A549 (cell line): Measurements from ENCODE around the gene SLC25A30. TPM values are rescaled to one million over a fixed set of nuclear protein-coding genes. Genes with fewer than 3 reads are reported as not detected.
"Not testable (repeated sequence)": the region's sequence is repeated elsewhere in the genome, so short reads cannot be mapped to it uniquely, and the experiment has no call there.

Experiments
- ATAC-seq, 2 experiments: fragments of 200-7000 bp in 1 of 2; fragments of >200 bp in 1 of 2; cut with Nextera tagmentation in 1 of 2; cut with Tn5 transposase in 1 of 2; 3 replicates each; pipeline versions ENCODE4 v1.8.0 to v1.9.1; 2018 to 2020; ENCODE audit warnings: mild to moderate bottlenecking in 1 of 2, moderate library complexity in 1 of 2
- CTCF ChIA-PET: fragments of 300-600 bp; sonication (Branson Sonifier 250); formaldehyde crosslinking; extraction: SDS; loops from one replicate; lab custom pipeline; 2021; ENCODE audit warnings: antibody characterized with exemption, inconsistent platforms; lab: Yijun Ruan, JAX
- POLR2A ChIA-PET: fragments of 350-600 bp; formaldehyde crosslinking; extraction: SDS; loops from one replicate; lab custom pipeline; 2021; ENCODE audit warnings: antibody characterized with exemption, inconsistent platforms; lab: Yijun Ruan, JAX
- DNase-seq, 2 experiments: peaks; one replicate each; pipeline versions ENCODE4 v3.0.0 to v3.0.0-alpha.2; 2011 to 2016; ENCODE audit warnings: low read depth in 1 of 2, low spot score in 1 of 2
- FAIRE-seq: peaks from 2 replicates; lab custom pipeline; 2011; peaks lifted over from hg19 to GRCh38; lab: Jason Lieb, UNC
- H3K27ac ChIP-seq, 2 experiments: fragments of >200 bp; sonication (Bioruptor Twin); formaldehyde crosslinking; 3 replicates each; pipeline ENCODE4 v1.5.1; 2016 to 2017
- H3K4me1 ChIP-seq: fragments of >200 bp; sonication (Bioruptor Twin); formaldehyde crosslinking; 3 replicates; pipeline ENCODE4 v1.6.1; 2016
- H3K4me2 ChIP-seq: fragments of >200 bp; sonication (Bioruptor Twin); formaldehyde crosslinking; 3 replicates; pipeline ENCODE4 v1.6.1; 2016
- H3K4me3 ChIP-seq: fragments of >200 bp; sonication (Bioruptor Twin); formaldehyde crosslinking; 3 replicates; pipeline ENCODE4 v1.5.1; 2016
- H3K9me3 ChIP-seq: fragments of >200 bp; sonication (Bioruptor Twin); formaldehyde crosslinking; 3 replicates; pipeline ENCODE4 v1.6.1; 2016
- BHLHE40 ChIP-seq: IDR thresholded peaks from 2 replicates; pipeline ENCODE4 v1.6.1; 2012; ENCODE audit warnings: low read depth, low read length, inconsistent platforms
- CBX8 ChIP-seq: fragments of 200-600 bp; sonication (generic); IDR thresholded peaks from 2 replicates; pipeline ENCODE4 v1.6.1; 2016
- CEBPB ChIP-seq, 2 experiments: fragments of >200 bp in 1 of 2; sonication (Bioruptor Twin) in 1 of 2; formaldehyde crosslinking in 1 of 2; IDR thresholded peaks; 2 replicates each; pipeline ENCODE4 v1.6.1; 2012 to 2016
- CHD4 ChIP-seq: fragments of 200-600 bp; sonication (generic); IDR thresholded peaks from 2 replicates; pipeline ENCODE4 v1.6.1; 2016; ENCODE audit warnings: antibody characterized with exemption, mild to moderate bottlenecking, borderline replicate concordance
- FOSB ChIP-seq: fragments of 250-450 bp; sonication (Bioruptor Pico); IDR thresholded peaks from 2 replicates; pipeline ENCODE4 v1.5.0; 2020; ENCODE audit warnings: mild to moderate bottlenecking, moderate library complexity
- FOXS1 ChIP-seq: fragments of 250-450 bp; sonication (Bioruptor Pico); IDR thresholded peaks from 2 replicates; pipeline ENCODE4 v1.5.0; 2020; ENCODE audit warnings: mild to moderate bottlenecking, moderate library complexity
- GATA3 ChIP-seq: IDR thresholded peaks from 2 replicates; pipeline ENCODE4 v1.6.1; 2012; ENCODE audit warnings: borderline replicate concordance
- HMGXB4 ChIP-seq: fragments of 250-450 bp; sonication (Bioruptor Pico); IDR thresholded peaks from 2 replicates; pipeline ENCODE4 v1.5.0; 2021; ENCODE audit warnings: mild to moderate bottlenecking, moderate library complexity, borderline replicate concordance
- HOXB5 ChIP-seq: fragments of 250-450 bp; sonication (Bioruptor Pico); IDR thresholded peaks from 2 replicates; pipeline ENCODE4 v1.5.0; 2020; ENCODE audit warnings: mild to moderate bottlenecking, moderate library complexity
- JUN ChIP-seq, 2 experiments: fragments of >200 bp; sonication (Bioruptor Twin); formaldehyde crosslinking; IDR thresholded peaks; 2 replicates in 1 of 2; 3 replicates in 1 of 2; pipeline ENCODE4 v1.6.1; 2016 to 2017
- KDM5A ChIP-seq: fragments of 200-600 bp; sonication (generic); IDR thresholded peaks from 2 replicates; pipeline ENCODE4 v1.6.1; 2016; ENCODE audit warnings: antibody characterized with exemption, mild to moderate bottlenecking
- MAFK ChIP-seq: fragments of 450-650 bp; IDR thresholded peaks from 2 replicates; pipeline ENCODE4 v1.6.1; 2014; ENCODE audit not compliant: partially characterized antibody
- NFE2L2 ChIP-seq: fragments of 150-350 bp; conservative IDR thresholded peaks from 2 replicates; pipeline ENCODE4 v1.6.1; 2014; ENCODE audit warnings: low read length
- PBX3 ChIP-seq: IDR thresholded peaks from 2 replicates; pipeline ENCODE4 v1.6.1; 2012
- POLR2A ChIP-seq: IDR thresholded peaks from 2 replicates; pipeline ENCODE4 v1.6.1; 2012; ENCODE audit warnings: mild to moderate bottlenecking, low read length
- RAD21 ChIP-seq, 2 experiments: fragments of >200 bp in 1 of 2; sonication (Bioruptor Twin) in 1 of 2; formaldehyde crosslinking in 1 of 2; IDR thresholded peaks in 1 of 2; conservative IDR thresholded peaks in 1 of 2; 2 replicates in 1 of 2; 3 replicates in 1 of 2; pipeline ENCODE4 v1.6.1; 2012 to 2018; ENCODE audit warnings: inconsistent platforms in 1 of 2
- RARB ChIP-seq: fragments of 250-450 bp; sonication (Bioruptor Pico); IDR thresholded peaks from 2 replicates; pipeline ENCODE4 v1.8.0; 2021; ENCODE audit warnings: mild to moderate bottlenecking, moderate library complexity
- SMC3 ChIP-seq: fragments of >200 bp; sonication (Bioruptor Twin); formaldehyde crosslinking; IDR thresholded peaks from 3 replicates; pipeline ENCODE4 v1.6.1; 2018; ENCODE audit warnings: inconsistent platforms
- SREBF2 ChIP-seq: fragments of 450-650 bp; IDR thresholded peaks from 2 replicates; pipeline ENCODE4 v1.6.1; 2014; ENCODE audit warnings: mild to moderate bottlenecking, moderate library complexity
- TFCP2L1 ChIP-seq: fragments of 250-450 bp; sonication (Bioruptor Pico); IDR thresholded peaks from 2 replicates; pipeline ENCODE4 v1.5.0; 2021; ENCODE audit warnings: mild to moderate bottlenecking
- TP53 ChIP-seq: fragments of 250-450 bp; sonication (Bioruptor Pico); IDR thresholded peaks from 2 replicates; pipeline ENCODE4 v1.5.0; 2021; ENCODE audit warnings: mild to moderate bottlenecking, moderate library complexity
- ZSCAN20 ChIP-seq: fragments of 250-450 bp; sonication (Bioruptor Pico); IDR thresholded peaks from 2 replicates; pipeline ENCODE4 v1.8.0; 2022; ENCODE audit warnings: mild to moderate bottlenecking, moderate library complexity
- WGBS: methylation state at CpG from one replicate; pipeline ENCODE4 v1.1.6; 2017; ENCODE audit errors: missing lambda C conversion rate; 5-methylcytosine and 5-hydroxymethylcytosine counted together
- polyA plus RNA-seq, 4 experiments: library from polyadenylated mRNA; depleted of rRNA in 3 of 4; stranded (reverse); fragments of >200 nt; fragmentation: RNase III in 1 of 4; extraction: RNeasy Plus Mini Kit Qiagen cat#74134 plus additional on column Dnase treatment in 1 of 4; gene quantifications; 2 replicates in 3 of 4; 3 replicates in 1 of 4; pipeline ENCODE4 v1.2.3, GENCODE V29; 2011 to 2017
- TF ChIP-seq, protein P1 (sequence below): fragments of >200 bp; sonication (Bioruptor Twin); formaldehyde crosslinking; IDR thresholded peaks from 3 replicates; pipeline ENCODE4 v1.5.1; 2016
- TF ChIP-seq, protein P2 (sequence below): fragments of 450-650 bp; IDR thresholded peaks from 2 replicates; pipeline ENCODE4 v1.6.1; 2014; ENCODE audit warnings: antibody characterized with exemption
- TF ChIP-seq, protein P3 (sequence below): fragments of 150-350 bp; IDR thresholded peaks from 2 replicates; pipeline ENCODE4 v1.6.1; 2014; ENCODE audit warnings: low read depth, mild to moderate bottlenecking, low read length

Gene SLC25A30
- polyA plus RNA-seq, 2 of the 4 experiments (the other 2 are of a cell fraction), result 10.1 to 12.7 TPM

DNA sequence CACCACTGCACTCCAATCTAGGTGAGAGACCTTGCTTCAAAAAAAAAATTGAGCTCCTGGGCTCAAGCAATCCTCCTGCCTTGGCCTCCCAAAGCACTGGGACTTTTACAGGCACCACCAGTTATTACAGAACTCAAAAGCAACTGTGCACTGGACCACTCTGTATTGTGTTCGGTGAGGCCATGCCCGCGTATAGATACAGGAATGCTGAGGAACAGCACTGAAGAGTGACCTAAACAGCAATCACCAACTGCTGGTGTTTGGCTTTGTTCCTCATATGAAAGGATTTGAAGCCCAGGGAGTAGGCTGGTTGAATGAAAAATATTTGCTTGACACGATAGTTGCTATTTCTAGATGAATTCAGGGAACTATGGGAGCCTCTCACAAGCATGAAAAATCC lies 29.5 kb downstream of the SLC25A30 start (continued):
- TF ChIP-seq HMGXB4 (no peak), FOSB (CRISPR knock-in tag) (no peak), PBX3 (no peak), TP53 (CRISPR knock-in tag) (no peak), ZSCAN20 (CRISPR knock-in tag) (no peak), FOXS1 (CRISPR knock-in tag) (no peak), CEBPB (IDR thresholded peaks at IDR 0.05) (no peak), POLR2A (no peak), SREBF2 (no peak), GATA3 (no peak)
- TF ChIP-seq, protein P1, sequence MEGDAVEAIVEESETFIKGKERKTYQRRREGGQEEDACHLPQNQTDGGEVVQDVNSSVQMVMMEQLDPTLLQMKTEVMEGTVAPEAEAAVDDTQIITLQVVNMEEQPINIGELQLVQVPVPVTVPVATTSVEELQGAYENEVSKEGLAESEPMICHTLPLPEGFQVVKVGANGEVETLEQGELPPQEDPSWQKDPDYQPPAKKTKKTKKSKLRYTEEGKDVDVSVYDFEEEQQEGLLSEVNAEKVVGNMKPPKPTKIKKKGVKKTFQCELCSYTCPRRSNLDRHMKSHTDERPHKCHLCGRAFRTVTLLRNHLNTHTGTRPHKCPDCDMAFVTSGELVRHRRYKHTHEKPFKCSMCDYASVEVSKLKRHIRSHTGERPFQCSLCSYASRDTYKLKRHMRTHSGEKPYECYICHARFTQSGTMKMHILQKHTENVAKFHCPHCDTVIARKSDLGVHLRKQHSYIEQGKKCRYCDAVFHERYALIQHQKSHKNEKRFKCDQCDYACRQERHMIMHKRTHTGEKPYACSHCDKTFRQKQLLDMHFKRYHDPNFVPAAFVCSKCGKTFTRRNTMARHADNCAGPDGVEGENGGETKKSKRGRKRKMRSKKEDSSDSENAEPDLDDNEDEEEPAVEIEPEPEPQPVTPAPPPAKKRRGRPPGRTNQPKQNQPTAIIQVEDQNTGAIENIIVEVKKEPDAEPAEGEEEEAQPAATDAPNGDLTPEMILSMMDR, result no peak
- TF ChIP-seq, protein P2, sequence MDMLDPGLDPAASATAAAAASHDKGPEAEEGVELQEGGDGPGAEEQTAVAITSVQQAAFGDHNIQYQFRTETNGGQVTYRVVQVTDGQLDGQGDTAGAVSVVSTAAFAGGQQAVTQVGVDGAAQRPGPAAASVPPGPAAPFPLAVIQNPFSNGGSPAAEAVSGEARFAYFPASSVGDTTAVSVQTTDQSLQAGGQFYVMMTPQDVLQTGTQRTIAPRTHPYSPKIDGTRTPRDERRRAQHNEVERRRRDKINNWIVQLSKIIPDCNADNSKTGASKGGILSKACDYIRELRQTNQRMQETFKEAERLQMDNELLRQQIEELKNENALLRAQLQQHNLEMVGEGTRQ, result no peak

DNA sequence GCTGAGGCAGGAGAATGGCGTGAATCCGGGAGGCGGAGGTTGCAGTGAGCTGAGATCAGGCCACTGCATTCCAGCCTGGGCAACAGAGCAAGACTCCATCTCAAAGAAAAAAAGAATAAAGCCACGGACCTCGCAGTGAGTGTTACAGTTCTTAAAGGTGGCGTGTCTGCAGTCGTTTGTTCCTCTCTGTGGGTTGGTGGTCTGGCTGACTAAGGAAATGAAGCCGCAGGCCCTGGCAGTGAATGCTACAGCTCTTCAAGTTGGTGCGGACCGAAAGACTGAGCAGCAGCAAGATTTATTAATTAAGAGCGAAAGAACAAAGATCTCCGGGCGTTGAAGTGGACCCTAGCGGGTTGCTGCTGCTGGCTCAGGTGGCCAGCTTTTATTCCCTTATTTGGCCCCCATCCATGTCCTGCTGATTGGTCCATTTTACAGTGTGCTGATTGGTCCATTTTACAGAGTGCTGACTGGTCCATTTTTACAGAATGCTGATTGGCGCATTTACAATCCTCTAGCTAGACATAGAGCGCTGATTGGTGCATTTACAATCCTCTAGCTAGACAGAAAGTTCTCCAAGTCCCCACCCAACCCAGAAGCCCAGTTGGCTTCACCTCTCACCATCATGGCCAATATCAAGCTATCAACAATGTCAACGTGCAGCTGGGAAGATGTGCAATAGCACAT lies 31.1 kb downstream of the SLC25A30 start:
- CTCF ChIA-PET, result interaction anchor here (1.3 to 4.5 kb wide), 4 partner anchors 7 to 21 kb away, joined by 3 to 42 read pairs (median 8); no protein-coding TSS in a partner anchor
- DNase-seq, H3K4me1 ChIP-seq, H3K27ac ChIP-seq, H3K9me3 ChIP-seq, ATAC-seq, FAIRE-seq, H3K4me2 ChIP-seq, H3K4me3 ChIP-seq, POLR2A ChIA-PET: not testable (repeated sequence)
- WGBS, result 91% methylated on average over 17 of the region's 17 CpGs
- TF ChIP-seq MAFK, result peak; percentile 62

- DNase-seq (no peak), ATAC-seq (no peak), FAIRE-seq (no peak)
- no peaks in the 10 kb centered on the region for H3K9me3 ChIP-seq
- POLR2A ChIA-PET, result no interaction called here
- no peak overlapping the region for H3K4me3 ChIP-seq
- no peak for TF ChIP-seq TP53 (CRISPR knock-in tag)
- no peak for TF ChIP-seq CHD4
- no peak for TF ChIP-seq KDM5A
- TF ChIP-seq BHLHE40, result no peak
- no peak for TF ChIP-seq GATA3
- TF ChIP-seq JUN (IDR thresholded peaks at IDR 0.05), result no peak
- TF ChIP-seq HOXB5 (CRISPR knock-in tag), result no peak
- TF ChIP-seq NFE2L2, result no peak
- no peak for TF ChIP-seq POLR2A
- no peak for TF ChIP-seq SMC3
- TF ChIP-seq CBX8, result no peak
- TF ChIP-seq TFCP2L1 (CRISPR knock-in tag), result no peak
- no peak for TF ChIP-seq RAD21 (conservative IDR thresholded peaks at IDR 0.05 in 1 of 2, IDR thresholded peaks at IDR 0.05 in 1 of 2)
- TF ChIP-seq RARB (CRISPR knock-in tag), result no peak
- TF ChIP-seq, protein P2, result no peak
- TF ChIP-seq, protein P3, sequence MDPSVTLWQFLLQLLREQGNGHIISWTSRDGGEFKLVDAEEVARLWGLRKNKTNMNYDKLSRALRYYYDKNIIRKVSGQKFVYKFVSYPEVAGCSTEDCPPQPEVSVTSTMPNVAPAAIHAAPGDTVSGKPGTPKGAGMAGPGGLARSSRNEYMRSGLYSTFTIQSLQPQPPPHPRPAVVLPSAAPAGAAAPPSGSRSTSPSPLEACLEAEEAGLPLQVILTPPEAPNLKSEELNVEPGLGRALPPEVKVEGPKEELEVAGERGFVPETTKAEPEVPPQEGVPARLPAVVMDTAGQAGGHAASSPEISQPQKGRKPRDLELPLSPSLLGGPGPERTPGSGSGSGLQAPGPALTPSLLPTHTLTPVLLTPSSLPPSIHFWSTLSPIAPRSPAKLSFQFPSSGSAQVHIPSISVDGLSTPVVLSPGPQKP, result no peak
- no peak for TF ChIP-seq CEBPB (IDR thresholded peaks at IDR 0.05)
- whole genome bisulfite sequencing, result 87% methylated on average over 5 of the region's 5 CpGs
- H3K27ac ChIP-seq, result no peak overlapping the region
- no peak overlapping the region for H3K4me2 ChIP-seq
- no peaks in the 10 kb centered on the region for H3K4me1 ChIP-seq
- CTCF ChIA-PET, result interaction anchor here (1.3 to 4.5 kb wide), 3 partner anchors 8 to 20 kb away, joined by 3 to 42 read pairs (median 12); no protein-coding TSS in a partner anchor
Observed at GRCh38 chr13:45385907-45386553, 32.1 kb downstream of the SLC25A30 start.
